NOMO-1 treated with DMSO at 0.1 percent for 48 hours (cell line): Measurements from ENCODE around the gene DLGAP3.

Source experiments
- DNase-seq: peaks from one replicate; lab custom pipeline; 2025; ENCODE audit not compliant: unreplicated experiment; lab: John Stamatoyannopoulos, UW

Gene DLGAP3

DNA sequence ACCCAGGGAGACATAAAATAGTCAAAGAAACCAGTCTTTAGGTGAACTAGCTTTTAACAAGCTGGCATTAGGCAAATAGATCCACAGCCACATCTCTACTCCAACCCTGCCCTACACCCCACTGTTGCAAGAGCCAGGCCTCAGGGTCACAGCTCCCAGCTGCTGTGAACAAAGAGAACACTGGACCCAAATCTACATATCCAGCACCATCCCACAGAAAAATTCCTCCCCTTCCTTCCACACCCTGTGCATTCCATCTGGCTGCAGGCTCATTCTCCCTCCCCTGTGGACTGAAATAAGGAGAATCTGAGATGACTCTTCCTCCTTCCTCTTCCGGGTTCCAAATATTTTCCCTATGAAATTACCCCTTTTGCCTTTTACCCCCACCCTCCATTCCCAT is 23.2 kb downstream of the DLGAP3 start:
- no peak for DNase-seq

DNA sequence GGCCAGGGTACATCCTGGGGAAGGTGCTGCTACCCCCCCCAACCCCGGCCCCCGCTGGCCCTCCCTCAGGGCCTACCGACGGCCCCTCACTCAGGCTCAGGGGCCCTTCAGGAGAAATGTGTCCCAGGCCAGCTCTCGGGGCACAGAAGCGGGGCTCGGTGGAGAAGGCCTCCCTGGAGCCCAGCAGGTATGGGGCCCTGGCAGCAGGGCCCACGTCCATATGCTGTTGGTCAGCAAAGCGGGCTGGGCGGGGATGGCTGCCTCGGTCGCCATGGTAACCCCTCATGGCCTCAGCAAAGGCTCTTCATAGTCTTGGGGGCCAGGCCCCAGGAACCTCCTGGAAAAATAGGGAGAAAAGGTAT is 24.4 kb downstream of the DLGAP3 start:
- DNase-seq: no peak

DNA sequence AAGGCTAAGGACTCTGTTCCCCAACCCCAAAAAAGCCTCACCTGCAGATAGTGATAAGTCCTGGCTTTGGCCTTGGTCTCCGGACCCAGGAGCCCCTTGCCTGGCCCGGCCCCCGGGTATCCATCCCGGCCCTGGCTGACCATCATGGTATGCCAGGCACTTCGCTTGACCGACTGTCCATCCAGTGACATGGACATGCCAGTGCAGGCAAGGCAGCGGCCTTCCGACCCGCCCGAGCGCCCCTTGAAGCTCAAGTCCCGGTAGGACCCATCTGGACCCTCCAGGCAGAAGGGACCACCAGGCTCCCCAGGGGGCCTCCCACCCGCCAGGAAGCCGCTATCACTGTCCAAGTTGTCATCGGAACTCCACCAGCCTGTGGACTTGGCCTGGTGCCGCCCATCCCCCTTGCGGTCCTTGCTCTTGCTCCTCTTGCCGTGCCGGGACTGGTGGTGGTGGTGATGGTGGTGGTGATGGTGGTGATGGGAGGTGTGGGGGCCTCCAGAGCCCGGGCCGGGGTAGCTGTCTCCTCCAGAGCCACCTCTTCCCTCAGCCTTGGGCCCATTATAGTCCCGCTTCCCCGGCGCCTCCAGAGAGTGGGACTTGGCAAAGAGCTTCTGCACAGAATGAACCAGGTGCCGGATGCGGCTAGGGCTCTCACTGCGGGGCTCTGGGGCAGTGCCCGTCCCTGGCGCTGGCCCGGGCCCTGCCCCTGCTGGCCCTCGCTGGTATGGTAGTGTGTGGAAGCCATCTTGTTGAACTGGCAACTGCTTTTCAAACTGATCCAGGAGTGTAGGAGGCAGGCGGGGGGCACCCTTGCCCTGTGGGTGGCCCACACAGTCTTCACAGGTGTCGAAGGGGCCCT is 25.0 kb downstream of the DLGAP3 start:
- DNase-seq: no peak

DNA sequence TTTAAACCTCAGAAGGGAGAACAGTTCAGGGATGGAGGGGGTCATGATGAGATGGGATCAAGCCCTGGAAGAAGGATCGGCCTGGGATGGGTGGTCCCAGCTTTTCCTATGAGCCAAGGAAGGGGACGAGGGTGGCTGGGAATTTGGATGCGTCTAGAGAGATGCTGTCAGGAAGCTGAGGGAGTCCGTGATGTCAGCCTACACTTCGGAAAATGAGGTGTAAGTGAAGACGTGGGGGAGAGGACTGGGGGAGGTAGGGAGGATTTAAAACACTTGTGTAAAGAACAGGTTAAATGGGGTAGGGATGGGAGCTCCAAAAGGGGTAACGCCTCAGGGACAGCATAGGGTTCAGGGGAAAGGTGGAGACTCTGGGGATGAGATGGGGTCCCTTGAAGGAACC is 27.5 kb downstream of the DLGAP3 start:
- no peak for DNase-seq

DNA sequence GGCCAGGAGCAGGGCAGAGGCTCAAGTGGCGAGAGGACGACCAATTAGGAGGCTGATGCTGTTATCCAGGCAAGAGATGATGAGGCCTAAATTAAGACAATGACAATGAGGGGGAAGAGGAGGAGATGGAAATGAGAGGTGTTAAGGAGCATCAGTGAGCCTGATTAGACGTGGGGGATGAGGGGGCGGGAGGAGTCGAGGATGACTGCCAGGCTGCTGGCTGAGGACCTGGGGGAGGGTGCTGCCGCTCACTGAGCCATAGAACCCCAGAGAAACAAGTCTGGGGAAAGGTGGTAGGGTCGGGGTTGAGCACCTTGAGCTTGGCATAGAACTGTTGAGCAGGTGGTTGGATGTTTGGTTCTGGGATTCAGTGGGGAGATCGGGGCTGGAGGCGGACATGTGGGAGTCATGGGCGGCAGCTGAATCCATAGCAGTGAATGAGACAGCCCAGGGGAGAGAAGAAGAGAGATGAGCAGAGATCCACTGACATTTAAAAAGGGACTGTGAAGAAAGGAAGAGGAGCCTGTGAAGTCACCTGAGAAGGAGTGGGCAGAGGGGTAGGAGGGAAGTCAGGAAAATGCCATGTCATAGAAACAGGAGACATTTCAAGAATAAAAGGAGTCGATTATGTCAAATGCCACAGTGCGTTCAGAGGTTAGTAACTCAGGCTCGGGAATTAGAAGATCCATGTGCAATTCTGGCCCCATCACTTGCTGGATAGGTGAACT is 28.5 kb downstream of the DLGAP3 start:
- no peak for DNase-seq

DNA sequence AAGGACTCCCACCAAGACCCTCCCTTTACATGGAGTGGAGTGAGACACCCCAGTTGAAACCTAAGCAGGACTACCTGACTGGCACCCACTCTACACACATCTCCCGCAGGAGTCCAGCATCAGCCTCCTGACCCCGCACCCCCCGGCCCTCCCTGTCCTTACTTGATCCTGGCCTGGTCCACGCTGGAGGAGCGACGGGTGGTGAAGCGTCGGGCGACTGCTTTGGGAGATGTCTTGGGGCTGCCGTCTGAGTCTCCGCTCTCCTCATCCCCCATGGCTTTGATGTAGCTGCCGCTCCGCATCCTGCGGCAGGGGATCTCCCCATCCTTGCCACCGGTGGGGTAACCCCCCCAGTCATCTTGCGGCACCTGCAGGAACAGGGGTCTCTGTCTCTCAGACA is 29.5 kb downstream of the DLGAP3 start:
- DNase-seq: no peak

DNA sequence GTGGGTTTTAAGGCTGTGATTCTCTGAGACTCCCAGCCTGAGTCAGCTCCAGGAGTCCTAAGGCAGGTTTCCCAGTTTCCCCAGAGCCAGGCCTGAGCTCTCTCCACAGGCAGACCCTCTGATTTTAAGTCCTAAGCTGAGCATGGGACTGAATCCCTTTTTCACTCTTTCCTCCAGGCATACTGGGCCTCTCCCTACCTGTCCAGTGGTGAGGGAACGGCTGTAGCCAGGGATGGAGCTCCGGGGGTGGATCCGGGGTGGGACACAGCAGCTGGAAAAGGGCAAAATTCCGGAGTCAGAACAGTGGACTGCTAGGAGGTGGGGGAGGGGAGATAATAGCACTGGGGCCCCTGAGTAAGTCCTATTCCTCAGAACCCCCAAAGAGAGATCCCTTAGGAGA is 30.0 kb downstream of the DLGAP3 start:
- no peak for DNase-seq

DNA sequence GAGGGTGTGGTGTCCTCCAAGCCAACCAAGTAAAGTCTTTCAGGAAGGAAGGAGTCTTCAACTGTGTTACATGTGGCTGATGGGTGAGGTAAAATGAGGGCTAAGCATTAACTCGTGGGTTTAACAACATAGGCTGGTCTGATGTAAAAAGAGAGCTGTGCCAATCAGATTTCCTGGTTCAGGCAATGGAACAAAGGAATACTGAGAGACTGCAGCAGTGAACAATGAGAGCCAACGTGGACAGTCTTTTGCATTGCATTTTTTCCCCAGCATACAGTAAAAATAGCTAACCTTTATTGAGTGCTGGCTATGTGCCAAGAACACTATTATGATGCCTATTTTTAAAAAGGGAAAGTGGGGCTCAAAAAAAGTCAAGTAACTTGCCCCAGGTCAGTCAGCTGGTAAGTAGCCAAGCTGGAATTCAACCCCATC is 31.1 kb downstream of the DLGAP3 start:
- DNase-seq: no peak

DNA sequence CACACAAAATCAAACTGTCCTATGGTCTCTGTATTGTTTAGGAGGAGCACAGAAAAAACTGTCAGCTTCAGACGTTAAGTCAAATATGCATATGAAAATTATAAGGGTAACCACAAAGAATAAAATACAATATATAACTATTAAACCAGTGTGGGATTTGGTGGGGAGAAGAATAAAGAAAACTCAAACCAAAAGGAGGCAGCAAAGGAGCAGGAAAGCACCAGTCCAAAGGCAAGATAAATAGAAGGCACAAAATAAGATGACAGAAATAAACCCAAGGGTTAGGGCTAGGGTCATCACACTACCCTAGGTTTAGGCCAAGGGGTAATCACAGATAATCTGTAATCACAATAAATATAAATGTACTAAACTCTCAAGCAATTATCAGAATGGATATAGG is 32.8 kb downstream of the DLGAP3 start:
- no peak for DNase-seq

DNA sequence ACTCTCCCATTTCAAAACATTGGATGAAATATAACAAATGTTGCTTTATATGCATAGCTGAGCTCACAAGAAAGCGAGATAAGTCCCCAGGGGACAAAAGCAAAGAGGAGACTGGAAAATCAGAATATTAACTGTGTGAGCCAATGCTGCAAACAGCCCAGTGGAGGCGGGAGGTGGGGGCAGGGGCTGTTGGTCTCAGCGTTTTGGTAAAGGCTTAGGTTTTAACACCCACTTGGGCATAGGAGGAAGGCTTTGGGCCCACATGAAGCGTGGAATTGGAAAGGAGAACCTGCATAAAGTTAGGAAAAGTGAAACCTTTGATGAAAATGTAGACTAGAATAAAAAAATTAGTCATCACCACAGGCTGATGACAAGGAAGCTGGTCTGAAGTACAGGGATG is 39.7 kb downstream of the DLGAP3 start:
- no peak for DNase-seq

DNA sequence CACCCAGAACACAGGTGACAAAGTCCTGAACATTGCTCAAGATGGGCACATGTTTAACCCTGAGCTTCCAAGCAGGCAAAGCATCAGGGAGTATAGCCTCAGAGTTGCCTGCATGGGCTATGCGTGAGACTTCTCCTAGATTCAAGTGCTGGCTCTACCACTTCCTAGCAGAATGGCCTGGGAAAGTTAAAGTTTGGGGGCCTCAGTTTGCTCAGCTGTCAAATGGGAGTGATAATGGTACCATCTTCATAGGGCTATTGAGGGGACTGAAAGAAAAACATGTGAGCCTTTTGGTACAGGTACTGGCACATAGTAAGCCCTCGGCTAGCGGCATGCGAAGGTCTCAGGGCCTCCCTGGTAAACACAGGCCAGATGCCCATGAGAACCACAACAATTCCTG is 41.9 kb downstream of the DLGAP3 start:
- no peak for DNase-seq

DNA sequence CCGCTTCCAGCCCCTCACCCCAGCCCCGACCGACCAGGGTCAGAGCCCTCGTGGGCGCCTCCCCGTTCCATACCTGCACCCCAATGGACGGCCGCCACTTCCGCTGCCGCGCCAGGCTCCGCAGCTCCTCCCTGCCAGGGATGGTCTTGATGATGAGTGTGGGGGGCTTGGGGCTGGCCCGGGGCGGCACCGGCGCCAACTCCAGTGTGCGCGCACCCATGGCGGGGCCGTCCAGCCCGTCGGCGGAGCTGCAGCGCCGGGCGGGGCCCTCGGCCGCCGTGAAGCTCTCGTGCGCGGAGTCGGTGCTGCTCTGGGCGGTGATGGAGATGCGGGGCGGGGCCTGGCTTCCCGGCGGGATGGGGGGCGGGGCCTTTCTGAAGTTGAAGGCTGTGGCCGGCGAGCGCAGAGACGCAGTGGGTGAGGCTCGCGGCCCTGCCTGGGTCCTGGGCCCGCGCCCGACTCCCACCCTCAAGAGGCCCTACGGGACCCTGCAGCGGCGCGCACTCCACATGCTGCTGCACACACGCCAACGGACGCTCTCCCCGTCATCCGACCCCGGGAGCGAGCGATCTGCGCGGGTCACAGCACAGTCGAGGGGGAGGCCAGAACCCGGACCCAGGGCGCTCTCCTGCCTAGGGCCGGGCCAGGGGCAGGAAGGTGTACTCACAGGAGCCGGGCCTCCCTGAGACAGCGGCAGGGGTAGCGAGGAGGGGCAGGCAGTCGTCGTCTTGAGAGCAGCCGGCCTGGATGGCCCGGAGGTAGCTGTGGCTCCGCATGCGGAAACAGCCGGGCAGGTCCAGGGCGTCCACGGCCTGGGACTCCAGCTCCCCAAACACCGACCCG is 43.8 kb downstream of the DLGAP3 start:
- no peak for DNase-seq

DNA sequence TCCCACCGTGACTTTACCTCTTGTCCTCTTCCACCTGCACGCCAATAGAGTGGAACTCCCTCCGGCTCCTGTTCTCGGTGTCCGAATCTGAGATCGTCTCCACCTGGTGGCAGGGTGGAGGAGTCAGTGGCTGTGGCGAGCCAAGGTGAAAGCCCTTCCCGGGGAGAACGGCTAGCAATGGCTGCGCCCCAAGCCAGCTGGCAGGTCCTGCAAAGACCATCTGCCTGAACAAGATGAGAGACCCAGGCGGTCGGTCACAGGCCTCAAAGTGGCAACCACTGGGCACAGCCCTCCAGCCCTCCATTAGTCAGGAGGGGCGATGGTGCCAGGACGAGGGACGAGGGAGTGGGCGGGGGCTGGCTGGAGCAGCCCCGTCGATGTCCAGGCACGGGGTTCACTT is 44.5 kb downstream of the DLGAP3 start:
- no peak for DNase-seq

DNA sequence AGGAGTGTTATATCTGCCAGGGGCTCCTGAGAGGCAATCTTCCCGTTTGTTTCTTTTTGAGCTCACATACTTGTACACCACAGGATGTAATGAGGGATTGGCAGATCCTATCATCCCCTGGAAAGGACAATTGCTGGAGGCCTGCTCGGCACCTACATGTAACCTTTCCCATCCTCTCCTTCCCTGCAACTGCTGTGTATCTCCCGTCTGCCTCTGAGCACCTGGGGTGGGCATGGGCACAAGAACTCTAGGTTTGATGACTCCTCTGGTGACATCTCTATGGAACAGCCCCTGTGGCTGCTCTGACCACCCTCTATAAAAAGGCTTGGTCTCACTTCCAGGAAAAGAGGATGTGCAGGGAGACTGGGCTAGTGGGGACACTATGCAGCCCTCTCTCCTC is 44.9 kb downstream of the DLGAP3 start:
- no peak for DNase-seq

DNA sequence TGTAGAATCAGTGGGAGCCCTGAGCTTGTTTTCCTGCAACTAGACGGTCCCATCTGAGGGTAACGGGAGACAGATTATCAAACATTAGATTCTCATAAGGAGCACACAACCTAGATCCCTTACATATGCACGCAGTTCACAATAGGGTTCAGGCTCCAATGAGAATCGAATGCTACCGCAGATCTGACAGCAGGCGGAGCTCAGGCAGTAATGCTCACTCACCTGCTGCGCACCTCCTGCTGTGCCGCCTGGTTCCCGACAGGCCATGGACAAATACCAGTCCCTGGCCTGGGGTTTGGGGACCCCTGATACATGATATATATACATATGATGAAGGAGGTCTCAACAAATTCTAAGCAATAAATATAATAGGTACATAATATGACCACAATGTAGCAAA is 50.2 kb downstream of the DLGAP3 start:
- no peak for DNase-seq

DNA sequence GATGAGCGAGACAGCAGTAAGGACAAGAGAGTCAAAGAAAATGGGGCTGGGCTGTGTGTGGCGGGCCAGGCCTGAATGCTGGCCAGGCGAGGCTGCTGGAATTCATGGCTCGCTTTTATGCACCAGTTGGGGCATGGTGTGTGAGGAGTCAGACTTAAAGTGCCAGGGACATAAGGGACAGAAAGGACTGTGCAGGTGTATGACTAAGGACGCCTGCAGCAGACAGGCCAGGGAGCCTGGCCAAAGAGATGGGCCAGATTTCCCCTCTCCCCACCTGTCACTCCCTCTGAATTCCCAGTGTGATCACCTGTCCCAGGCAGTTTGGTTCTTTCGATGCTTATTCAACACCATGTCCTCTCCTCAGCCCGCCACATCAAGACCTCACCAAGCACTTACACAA is 53.0 kb downstream of the DLGAP3 start:
- no peak for DNase-seq

DNA sequence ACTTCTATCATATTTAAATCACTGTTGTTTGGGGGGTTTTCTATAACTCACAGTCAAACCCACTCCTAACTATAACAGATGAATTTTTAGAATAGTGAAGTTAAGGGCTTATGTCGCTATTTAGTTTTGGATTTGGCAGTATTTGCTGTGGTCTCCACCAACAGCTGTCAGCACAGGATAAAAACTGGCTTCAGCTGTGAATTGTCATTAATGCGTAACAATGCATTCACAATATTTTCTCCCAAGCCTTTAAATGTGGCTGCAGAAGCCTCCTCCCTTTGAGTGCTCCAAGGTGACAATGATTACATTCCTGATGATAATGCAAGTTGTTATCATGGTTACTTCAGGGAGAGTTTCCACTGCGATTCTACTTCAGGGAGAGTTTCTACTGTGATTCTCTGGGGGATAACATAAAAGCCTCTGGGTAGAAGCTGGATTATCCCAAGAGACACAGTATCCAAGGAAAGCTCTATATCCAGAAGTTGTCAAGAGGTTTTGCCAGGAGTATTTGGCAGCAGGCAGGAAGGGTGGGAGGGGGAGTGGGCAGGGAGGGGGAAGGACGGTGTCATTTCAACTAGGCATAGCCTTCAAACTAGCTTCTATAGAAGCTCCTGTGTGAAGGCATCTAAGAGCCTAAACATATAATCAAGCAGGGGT is 55.0 kb downstream of the DLGAP3 start:
- DNase-seq: no peak

DNA sequence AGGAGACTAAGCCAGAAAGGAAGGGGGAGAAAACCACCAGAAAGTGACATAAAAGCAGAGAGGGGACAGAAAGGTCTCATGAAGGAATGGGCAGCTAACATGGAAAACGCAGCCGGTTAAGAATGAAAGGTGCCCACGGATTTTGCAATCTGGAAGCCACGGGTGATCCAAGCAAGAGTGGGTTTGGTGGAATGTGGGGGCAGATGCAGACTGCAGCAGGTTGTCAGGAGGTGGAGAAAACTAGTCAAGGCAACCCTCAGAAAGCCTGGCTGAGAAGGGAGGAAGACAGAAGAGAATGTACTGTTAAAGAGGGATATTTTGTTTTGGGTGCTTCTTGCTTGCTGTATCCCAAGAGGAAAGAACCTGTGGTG is 57.3 kb downstream of the DLGAP3 start:
- DNase-seq: no peak

DNA sequence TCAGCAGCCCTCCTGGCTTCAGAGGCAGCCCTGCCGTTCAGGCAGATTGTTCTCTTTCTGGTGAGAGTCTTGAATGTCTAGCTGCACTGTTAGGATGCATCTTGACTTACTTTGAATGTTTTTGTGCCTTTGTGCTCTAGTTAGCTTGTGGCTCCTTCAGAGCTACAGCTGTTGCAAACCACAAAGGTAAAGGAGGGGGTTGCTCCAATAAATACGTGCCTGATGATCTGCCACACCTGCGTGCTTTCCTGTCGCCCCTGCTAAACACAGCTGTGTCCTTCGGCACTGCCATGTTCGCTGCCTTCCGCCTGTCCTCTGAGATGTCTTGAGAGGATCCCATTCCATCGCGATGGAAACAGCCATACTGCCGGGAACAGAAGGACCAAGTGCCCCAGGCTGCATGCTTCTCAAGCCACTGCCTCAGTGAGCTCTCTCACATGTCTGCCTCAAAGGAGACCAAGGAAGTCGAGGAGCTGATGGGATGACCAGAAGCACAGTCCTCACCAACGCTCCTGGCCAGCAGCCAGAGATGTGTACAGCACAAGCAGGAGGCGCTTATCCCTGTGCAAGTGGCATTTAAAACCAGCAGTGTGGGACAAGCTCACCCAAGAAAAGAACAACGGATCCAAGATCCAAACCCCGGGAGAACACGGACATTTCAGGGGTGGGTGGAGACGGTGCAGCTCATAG is 57.9 kb downstream of the DLGAP3 start:
- no peak for DNase-seq

DNA sequence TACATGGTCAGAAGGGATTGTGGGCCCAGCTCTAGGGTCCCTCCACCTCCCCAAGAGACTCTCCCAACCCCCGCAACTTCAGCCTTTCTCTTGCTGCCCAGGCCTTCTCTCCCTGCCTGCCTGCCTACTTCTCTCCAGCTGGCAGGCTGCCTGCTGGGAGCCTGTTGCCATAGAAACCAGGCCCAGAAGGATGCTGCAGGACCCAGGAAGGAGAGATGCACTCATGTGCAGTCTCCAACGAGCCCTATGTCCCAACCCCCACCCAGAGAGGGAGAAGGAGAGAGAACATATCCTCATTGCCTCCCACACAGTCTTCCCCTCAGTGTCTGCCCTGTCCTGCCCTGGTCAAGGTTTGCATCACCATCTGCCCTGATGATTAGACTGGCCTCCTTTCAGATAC is 59.1 kb downstream of the DLGAP3 start:
- no peak for DNase-seq

DNA sequence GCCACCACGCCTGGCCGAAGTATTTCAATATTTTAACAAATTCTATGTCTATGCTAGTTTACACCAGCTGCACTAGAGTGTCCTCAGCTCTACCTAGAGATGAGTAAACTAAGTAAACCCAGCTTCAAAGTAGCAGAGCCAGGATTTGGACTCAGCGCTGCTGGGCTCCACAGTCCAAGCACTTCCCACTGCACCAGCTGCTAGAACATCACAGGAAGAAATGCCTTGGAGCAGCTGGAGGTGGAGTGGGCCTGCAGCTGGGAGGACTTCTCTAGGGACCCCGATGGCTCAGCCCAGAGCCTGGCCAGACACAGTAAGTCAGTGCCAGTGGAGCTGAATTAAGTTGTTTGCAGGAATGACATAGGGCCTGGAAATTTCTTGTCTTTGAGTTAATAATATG is 59.7 kb downstream of the DLGAP3 start:
- no peak for DNase-seq
